Type B pancreatic cell (in vitro differentiated cells): ENCODE measurements around the gene CARD9. TPM values are rescaled to one million over a fixed set of nuclear protein-coding genes. Genes with fewer than 3 reads are reported as not detected.
A peak's percentile ranks its signal among the peaks of the same experiment; 100 is the strongest.

Experiments used
- DNase-seq: peaks from one replicate; pipeline ENCODE4 v3.0.0; 2021; ENCODE audit warnings: mixed read lengths; ENCODE audit not compliant: unreplicated experiment; ENCODE audit errors: extremely low spot score
- H3K27ac Mint-ChIP-seq: 2 replicates; pipeline ENCODE4 v1.8.0; 2021; ENCODE audit warnings: mild to moderate bottlenecking, mixed read lengths
- H3K27me3 Mint-ChIP-seq: 2 replicates; pipeline ENCODE4 v1.8.0; 2021; ENCODE audit warnings: mixed read lengths
- H3K36me3 Mint-ChIP-seq: 2 replicates; pipeline ENCODE4 v1.8.0; 2021; ENCODE audit warnings: mixed read lengths
- H3K4me1 Mint-ChIP-seq: one replicate; pipeline ENCODE4 v1.8.0; 2021; ENCODE audit warnings: mixed read lengths; ENCODE audit not compliant: unreplicated experiment
- H3K4me3 Mint-ChIP-seq: 2 replicates; pipeline ENCODE4 v1.8.0; 2021; ENCODE audit warnings: mild to moderate bottlenecking, mixed read lengths
- H3K9me3 Mint-ChIP-seq: 2 replicates; pipeline ENCODE4 v1.8.0; 2021; ENCODE audit warnings: mixed read lengths
- total RNA-seq: library from RNA; stranded (reverse); gene quantifications from 2 replicates; pipeline ENCODE4 v1.2.1, GENCODE V29; 2021; ENCODE audit warnings: low replicate concordance
- TF ChIP-seq, protein P1 (sequence below): fragments of 200-600 bp; sonication (generic); conservative IDR thresholded peaks from 2 replicates; pipeline ENCODE4 v1.5.0; 2021; ENCODE audit warnings: antibody characterized with exemption, mild to moderate bottlenecking

The CARD9 gene
- total RNA-seq, 1 donor from 2014 or later = 2.6 TPM

GRCh38 chr9:136403915-136404800, 30.7 kb upstream of the CARD9 start:
- Mint-ChIP-seq H3K4me3 (no peak overlapping the region), H3K27me3 (no peaks in the 10 kb centered on the region), H3K27ac (no peak overlapping the region), H3K9me3 (no peaks in the 10 kb centered on the region), H3K36me3 (no peaks in the 10 kb centered on the region), H3K4me1 (peaks cover 5% of the 10 kb centered on the region)
- DNase-seq = no peak
- TF ChIP-seq, protein P1, sequence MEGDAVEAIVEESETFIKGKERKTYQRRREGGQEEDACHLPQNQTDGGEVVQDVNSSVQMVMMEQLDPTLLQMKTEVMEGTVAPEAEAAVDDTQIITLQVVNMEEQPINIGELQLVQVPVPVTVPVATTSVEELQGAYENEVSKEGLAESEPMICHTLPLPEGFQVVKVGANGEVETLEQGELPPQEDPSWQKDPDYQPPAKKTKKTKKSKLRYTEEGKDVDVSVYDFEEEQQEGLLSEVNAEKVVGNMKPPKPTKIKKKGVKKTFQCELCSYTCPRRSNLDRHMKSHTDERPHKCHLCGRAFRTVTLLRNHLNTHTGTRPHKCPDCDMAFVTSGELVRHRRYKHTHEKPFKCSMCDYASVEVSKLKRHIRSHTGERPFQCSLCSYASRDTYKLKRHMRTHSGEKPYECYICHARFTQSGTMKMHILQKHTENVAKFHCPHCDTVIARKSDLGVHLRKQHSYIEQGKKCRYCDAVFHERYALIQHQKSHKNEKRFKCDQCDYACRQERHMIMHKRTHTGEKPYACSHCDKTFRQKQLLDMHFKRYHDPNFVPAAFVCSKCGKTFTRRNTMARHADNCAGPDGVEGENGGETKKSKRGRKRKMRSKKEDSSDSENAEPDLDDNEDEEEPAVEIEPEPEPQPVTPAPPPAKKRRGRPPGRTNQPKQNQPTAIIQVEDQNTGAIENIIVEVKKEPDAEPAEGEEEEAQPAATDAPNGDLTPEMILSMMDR = no peak

- no peak overlapping the region for H3K4me3 Mint-ChIP-seq
- no peaks in the 10 kb centered on the region for H3K9me3 Mint-ChIP-seq
- no peaks in the 10 kb centered on the region for H3K27me3 Mint-ChIP-seq
- H3K36me3 Mint-ChIP-seq = no peaks in the 10 kb centered on the region
- TF ChIP-seq, protein P1 = no peak
- DNase-seq = no peak
- H3K27ac Mint-ChIP-seq = no peak overlapping the region
- peaks cover 7% of the 10 kb centered on the region for H3K4me1 Mint-ChIP-seq
These were observed 30.1 kb upstream of the CARD9 start for GRCh38 chr9:136403538-136403914.

DNA sequence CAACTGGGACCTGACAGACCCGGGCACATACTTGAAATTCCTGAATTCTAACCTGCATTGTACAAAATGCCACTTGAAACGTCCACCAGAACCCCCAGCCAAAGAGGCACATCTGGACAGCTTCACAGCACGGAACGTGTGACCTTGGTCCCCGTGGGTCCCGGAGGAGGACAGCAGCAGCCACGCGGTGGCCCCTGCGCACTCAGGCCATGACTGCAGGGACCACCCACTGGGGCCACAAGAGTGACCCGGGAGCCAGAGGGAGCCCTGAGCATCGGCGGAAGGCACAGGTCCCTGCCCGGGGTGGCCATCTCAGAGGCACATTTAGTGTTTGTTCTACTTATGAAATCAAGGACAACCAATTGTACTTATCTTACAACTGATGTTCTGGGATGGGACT, 28.6 kb upstream of the CARD9 start:
- no peak for DNase-seq
- no peak overlapping the region for H3K27ac Mint-ChIP-seq
- H3K36me3 Mint-ChIP-seq = no peaks in the 10 kb centered on the region
- H3K4me3 Mint-ChIP-seq = no peak overlapping the region
- H3K9me3 Mint-ChIP-seq = no peaks in the 10 kb centered on the region
- TF ChIP-seq, protein P1 = no peak
- no peaks in the 10 kb centered on the region for H3K27me3 Mint-ChIP-seq
- peaks cover 7% of the 10 kb centered on the region for H3K4me1 Mint-ChIP-seq

DNA sequence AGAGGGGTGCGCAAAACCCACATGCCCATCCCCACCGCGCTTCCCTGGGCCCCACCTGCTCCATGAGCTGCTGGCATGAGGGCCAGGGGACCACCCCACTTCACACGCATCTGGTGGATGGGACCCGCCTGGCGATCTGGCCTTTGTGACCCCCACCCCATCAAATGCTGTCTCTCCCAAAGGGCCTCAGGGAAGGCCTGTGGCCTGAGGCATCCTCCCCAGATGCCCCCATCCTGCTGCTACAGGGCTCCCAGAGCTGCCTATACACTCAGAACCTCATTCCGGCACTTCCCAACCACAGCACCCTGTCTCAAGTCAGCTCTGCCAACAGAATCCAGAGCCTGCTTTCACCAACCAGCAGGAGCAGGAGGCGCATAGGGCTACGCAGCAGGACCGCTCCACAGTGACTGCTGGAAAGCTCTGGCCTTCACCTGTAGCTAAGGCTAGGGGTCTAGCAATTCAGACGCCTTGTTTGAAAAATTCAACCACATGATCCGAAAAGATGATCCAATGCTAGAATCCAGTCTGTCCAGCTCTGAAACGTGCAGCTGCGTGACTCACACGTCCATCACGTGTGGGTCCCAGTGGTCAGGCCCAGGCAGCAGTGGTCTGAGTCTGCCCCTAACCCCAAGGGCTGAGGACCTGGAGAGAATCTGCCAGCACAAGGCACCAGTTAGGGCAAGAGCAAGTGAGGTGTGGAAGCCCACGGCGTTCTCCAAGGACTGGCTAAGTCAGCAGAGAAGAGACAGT, 27.9 kb upstream of the CARD9 start:
- H3K27ac Mint-ChIP-seq = peak overlapping the region; percentile 11
- H3K36me3 Mint-ChIP-seq = no peaks in the 10 kb centered on the region
- no peaks in the 10 kb centered on the region for H3K9me3 Mint-ChIP-seq
- no peaks in the 10 kb centered on the region for H3K27me3 Mint-ChIP-seq
- peak overlapping the region; percentile 55 for H3K4me3 Mint-ChIP-seq
- peaks cover 7% of the 10 kb centered on the region for H3K4me1 Mint-ChIP-seq
- no peak for DNase-seq
- TF ChIP-seq, protein P1 = no peak

DNA sequence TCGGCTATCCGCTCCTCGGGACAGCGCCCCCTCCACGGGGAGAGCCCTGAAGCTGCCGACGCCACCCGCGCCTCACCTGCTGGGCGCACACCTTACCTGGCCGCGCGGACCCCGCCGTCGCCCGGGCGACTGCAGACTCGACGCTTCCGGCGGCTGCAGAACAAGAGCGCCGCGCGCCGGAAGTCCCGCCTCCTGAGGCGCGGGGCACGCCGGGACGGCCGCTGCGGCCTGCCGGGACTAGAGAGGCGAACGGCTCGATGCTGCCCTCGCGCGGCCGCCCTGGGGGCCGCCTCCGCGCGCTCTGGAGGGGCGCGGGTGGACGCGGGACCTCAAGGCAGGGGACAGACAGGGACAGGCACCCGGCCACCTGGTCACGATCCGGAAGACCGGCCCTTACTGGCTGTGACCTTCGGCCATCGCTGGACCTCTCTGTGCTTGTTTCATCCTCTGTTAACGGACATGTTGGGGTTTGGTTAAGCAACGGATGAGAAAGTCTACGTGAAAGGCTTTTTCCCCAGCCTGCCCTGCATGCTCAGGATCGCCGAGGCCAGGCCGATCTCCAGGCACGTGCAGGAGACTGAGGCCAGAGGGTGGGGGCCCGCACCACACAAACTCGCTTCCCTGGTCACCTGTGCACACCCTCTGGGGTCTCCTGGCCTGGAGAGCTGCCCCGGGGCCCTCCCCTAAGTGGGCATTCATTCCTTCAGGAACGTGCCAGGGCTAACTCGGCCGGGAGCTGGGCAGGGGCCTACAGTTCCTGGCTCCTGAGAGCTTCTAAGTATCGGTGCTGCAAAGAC, 26.8 kb upstream of the CARD9 start, which contains the start of gene SNAPC4:
Gene SNAPC4 (minus strand): TSS at position 133 of the 797 bp plus-strand sequence. CDS start 1,742 bp downstream, outside the sequence.
- Mint-ChIP-seq H3K36me3 (no peaks in the 10 kb centered on the region), H3K4me3 (peak within 1 kb of the TSS; percentile 90), H3K4me1 (peaks cover 7% of the 10 kb centered on the region), H3K9me3 (no peaks in the 10 kb centered on the region), H3K27me3 (no peaks in the 10 kb centered on the region), H3K27ac (peak within 1 kb of the TSS; percentile 82)
- TF ChIP-seq, protein P1 = peak; percentile 98
- peak; percentile 94 for DNase-seq
